Activated CD4-positive, alpha-beta T cell treated with anti-CD3 and anti-CD28 coated beads, Interleukin-2, amount 50 U/mL, for 1 hour (primary cell): ENCODE measurements around the gene UNK.

Experiments used
- DNase-seq: peaks from one replicate; pipeline ENCODE4 v3.0.0-alpha.2; 2020

UNK gene

GRCh38 chr17:75784473-75785015 is at the start of gene UNK:
UNK (plus strand) TSS chr17:75784806; CDS start chr17:75784881, 75 bp downstream.
- peak; percentile 91 for DNase-seq

- no peak for DNase-seq
Observed at GRCh38 chr17:75736173-75736835, 48.3 kb upstream of the UNK start.

GRCh38 chr17:75737133-75737962 is 47.3 kb upstream of the UNK start:
- no peak for DNase-seq

DNA sequence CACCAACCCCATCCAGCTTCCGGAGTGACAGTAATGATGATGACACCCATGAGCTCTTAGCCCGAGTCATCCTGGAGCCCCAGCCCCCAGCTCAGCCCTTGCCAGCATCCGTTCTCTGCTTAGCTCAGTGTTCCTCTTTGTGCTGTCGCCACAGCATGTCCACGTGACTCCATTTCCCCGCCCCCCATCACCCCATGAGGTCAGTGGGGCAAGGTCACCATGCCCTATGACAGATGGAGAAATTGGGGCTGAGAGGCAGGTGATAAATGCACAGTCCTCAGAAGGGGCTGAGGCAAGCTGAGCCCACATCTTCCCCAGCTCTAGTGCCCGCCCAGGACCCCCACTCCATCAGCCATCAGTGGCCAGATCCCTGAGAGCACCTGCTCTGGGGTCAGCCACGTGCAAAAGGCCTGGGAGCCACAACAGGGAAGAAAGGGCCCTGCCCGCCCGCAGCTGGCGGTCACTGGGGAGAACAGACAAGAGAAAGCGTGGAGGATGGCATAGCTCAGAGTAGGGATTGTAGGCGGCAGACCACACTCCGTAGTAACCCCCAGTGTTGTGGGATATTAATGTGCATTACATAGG is 46.3 kb upstream of the UNK start:
- DNase-seq: no peak

GRCh38 chr17:75739174-75739573 is 45.4 kb upstream of the UNK start:
- DNase-seq: no peak

DNA sequence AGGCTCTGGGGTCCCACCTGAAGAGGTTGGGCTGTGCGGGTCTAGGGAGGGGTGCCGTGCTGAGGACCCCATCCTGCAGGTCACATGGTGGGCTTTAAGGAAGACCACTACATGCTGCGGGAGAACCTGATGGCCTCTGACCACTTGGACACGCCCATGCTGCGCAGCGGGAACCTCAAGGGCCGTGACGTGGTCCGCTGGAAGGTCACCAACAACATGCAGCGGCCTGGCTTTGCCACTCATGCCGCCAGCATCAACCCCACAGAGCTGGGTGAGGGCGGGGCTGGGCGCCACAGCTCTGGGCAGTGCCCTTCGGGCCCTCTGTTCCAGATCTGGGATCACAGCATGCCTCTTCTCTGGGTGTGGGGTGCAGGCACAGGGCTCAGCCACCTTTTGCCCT is 44.8 kb upstream of the UNK start:
- no peak for DNase-seq

DNA sequence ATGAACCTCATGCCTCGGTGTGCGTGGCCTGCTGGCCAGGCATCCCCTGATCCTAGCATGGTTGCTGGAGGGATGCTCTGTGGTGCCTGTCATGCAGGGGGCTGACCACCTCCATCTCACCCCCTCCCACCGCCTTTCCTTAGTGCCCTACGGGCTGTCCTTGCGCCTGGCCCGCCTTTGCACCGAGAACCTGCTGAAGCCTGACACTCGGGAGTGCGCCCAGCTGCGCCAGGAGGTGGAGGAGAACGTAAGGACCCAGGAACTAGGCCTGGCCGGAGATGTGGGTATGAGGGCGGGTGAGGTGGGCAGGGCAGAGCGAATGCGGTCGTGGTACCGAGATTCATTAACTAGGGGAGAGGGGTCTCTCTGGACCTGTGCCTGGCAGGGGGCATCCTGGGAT is 44.4 kb upstream of the UNK start:
- DNase-seq: no peak

- DNase-seq: no peak
Observed at GRCh38 chr17:75740631-75741077, 44.0 kb upstream of the UNK start.

GRCh38 chr17:75742337-75742736 is 42.3 kb upstream of the UNK start:
- DNase-seq: no peak

DNA sequence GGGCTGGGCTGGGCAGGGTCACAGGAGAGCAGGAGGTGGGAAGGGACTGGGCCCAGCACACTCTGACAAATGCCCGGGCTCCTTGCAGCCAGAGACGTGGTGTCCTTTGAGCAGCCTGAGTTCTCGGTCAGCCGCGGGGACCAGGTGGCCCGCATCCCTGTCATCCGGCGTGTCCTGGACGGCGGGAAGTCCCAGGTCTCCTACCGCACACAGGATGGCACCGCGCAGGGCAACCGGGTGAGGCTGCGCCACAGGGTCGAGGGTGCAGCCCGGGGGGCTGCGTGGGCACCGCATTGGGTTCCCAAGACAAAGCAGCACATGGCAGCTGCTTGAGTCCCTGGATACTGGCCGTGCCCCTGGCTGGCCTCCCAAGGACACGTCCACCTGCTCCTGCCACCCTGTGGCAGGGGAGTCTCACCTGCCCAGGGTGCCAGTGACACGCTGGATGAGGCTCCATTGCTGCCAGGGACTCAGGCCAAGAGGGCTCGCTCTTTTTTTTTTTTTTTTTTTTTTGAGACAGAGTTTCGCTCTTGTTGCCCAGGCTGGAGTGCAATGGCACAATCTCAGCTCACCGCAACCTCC is 40.9 kb upstream of the UNK start:
- DNase-seq: no peak

GRCh38 chr17:75748706-75749105 is 35.9 kb upstream of the UNK start:
- DNase-seq: no peak

DNA sequence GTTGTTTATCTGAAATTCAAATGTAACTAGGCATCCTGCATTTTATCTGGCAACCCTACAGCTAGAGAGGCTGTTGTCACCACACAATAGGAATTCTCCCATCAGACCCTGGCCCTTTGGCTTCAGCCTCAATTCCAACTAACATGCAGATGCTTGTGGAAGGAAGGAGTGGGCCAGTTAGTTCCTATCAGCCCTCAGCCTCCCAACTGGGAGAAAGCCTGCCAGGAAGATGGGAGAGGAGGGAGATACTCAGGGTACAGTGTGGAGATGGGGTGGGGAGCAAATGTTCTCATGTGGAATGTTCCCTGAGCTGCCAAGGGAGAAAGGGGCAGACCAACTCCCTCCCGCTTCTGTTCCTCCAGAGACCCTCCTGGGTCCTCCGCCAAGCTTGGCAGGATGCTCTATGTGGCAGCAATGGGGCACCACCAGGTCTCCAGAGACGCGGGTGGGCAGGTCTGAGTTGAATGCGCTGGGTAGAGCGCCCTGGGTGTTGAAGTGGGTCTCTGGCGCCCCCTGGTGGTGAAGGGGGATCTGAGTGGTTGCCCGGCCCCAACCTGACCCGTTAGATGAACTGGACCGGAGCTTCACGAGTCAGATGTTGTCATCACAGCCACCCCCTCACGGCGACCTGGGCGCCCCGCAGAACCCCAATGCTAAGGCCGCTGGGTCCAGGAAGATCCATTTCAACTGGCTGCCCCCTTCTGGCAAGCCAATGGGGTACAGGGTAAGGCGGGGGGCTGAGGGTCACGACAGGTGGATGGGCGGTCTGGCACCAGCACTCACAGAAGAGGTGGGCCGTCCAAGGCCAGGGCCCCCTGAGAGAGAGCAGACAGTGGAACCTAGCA is 34.8 kb upstream of the UNK start:
- peak; percentile 91 for DNase-seq

- no peak for DNase-seq
Observed at GRCh38 chr17:75750661-75751423, 33.8 kb upstream of the UNK start.

GRCh38 chr17:75751676-75752404 is 32.8 kb upstream of the UNK start:
- DNase-seq: no peak

GRCh38 chr17:75752405-75752709 is 32.2 kb upstream of the UNK start:
- DNase-seq: no peak

DNA sequence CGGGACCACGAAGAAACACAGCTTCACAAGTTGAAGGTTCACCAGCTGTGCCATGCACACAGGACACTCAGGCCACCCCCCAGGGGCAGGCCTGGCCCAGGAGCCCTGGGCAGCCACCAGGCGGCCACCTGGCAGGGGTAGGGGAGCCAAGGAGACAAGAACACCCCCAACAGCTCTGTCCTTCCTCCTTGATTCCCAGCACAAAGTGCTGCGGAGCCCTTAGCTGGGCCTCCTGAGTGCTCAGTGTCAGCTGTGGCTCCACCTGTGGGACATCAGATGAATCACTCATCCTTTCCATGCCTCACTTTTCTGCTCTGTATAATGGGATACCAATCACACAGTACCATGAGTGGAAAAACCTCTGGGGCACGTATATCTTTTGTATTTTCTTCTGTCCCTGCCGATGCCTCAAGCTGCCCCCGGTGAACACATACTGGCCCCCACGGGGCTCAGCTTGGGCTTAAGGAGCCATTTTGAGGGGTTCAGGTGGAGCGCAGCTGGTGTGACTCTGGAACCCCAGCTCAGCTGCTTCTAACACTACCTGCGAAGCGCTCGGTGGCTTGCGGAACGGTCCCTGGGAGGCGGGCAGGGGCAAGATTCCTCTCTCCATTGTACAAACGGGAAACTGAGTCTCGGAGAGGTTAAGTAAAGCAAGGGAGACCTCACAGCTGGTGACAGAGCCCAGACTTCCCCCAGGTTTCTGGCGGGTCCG is 31.6 kb upstream of the UNK start:
- DNase-seq: no peak

GRCh38 chr17:75753514-75754377 is 30.9 kb upstream of the UNK start:
- peak; percentile 63 for DNase-seq

GRCh38 chr17:75754378-75755204 is 30.0 kb upstream of the UNK start:
- no peak for DNase-seq
